RKO (cell line): ENCODE measurements around the gene BARHL1.
A peak's percentile ranks its signal among the peaks of the same experiment; 100 is the strongest.

Experiments used
- DNase-seq: peaks from one replicate; pipeline ENCODE4 v3.0.0-alpha.2; 2016; ENCODE audit warnings: low spot score

The BARHL1 gene

DNA sequence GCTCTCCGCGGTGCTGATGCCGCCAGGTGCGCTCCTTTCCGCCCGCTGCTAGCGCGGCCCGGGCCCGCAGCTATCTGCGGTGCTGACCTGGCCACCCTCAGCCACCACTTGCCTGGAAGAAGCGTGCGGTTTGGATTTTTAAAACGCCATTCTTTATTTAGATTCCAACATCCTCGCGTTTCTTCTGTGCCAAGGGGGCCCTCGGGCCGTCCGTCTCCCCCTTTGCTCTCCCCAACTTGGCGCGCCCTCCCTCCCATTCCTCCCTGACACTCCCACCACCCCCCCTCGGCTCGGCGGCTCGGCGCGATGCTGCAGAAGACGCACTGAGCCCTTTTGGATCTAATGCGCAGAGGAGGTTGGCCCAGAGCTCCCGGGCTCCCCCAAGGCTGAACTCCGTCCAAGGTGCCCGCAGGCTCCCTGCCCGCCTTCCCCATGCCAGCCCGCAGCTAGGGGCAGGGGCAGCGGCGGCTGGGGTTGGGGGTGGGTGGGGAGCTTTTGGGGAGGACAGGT, at the start of gene BARHL1:
TSS of gene BARHL1 (plus strand) at position 331 of the 510 bp plus-strand sequence. CDS start 192 bp downstream, outside the sequence.
- DNase-seq: no peak

- no peak for DNase-seq
These were observed 47.6 kb upstream of the BARHL1 start for GRCh38 chr9:132534832-132535231.

- DNase-seq: no peak
These were observed 46.3 kb upstream of the BARHL1 start for GRCh38 chr9:132536124-132536523.

DNA sequence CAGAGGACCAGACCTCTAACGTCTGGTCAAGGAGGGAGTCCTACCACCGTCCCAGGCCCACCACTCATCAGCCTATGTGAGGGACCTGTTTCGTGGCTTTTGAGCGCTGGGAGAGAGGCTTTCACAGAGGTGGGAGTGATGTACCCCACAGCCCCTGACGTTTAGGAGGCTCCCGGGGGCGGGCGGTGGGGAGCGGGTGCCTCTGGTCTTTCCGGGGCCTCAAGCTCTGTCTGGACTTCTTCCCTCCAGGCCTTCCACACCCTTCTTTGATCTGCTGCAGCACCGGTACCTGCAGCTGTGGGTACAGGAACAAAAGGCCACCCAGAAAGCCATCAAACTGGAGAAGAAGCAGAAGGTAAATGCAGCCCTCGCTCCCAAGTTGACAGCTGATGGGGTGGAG, 45.1 kb upstream of the BARHL1 start:
- DNase-seq: no peak

- no peak for DNase-seq
These were observed 44.3 kb upstream of the BARHL1 start for GRCh38 chr9:132538071-132538470.

DNA sequence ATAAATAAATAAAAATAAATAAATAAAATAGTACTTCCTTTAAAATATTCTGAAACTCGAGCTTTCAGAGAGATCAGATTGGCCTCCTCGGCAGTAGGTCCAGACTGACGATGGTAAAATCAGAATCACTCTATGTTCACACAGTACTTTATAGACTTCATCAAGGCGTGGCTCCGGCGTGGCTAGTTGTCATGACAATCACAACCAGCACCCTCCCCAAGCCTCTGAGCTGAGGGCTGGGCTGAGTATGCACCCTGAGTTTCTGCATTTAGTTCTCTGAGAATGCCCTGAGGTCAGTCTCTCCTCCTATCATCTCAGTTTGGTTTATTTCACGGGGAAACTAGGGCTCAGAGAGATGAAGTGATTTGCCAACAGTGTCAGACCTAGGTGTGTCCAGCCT, 43.3 kb upstream of the BARHL1 start:
- DNase-seq: no peak

- no peak for DNase-seq
These were observed 41.4 kb upstream of the BARHL1 start for GRCh38 chr9:132541051-132541450.

GRCh38 chr9:132541870-132542830, 40.3 kb upstream of the BARHL1 start:
- DNase-seq: no peak

DNA sequence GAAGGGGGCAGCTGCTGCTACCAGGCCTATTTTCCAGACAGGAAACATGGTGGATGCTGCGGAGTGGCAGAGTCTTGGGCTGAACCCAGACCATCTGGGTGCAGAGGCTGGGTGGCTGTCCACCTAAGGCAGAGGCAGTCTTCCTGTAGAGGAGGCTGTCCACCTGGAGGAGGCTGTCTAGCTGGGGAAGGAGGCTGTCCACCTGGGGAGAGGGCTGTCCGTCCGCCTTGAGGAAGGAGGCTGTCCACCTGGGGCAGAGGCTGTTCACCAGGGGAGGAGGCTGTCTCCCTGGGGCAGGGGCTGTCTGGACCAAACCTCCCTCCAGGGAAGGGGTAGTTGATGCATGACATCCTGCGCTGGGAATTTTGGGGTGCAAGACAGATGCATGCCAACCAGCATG, 39.2 kb upstream of the BARHL1 start:
- no peak for DNase-seq

- no peak for DNase-seq
These were observed 38.4 kb upstream of the BARHL1 start for GRCh38 chr9:132543960-132544359.

GRCh38 chr9:132545578-132545977, 36.8 kb upstream of the BARHL1 start:
- DNase-seq: no peak

DNA sequence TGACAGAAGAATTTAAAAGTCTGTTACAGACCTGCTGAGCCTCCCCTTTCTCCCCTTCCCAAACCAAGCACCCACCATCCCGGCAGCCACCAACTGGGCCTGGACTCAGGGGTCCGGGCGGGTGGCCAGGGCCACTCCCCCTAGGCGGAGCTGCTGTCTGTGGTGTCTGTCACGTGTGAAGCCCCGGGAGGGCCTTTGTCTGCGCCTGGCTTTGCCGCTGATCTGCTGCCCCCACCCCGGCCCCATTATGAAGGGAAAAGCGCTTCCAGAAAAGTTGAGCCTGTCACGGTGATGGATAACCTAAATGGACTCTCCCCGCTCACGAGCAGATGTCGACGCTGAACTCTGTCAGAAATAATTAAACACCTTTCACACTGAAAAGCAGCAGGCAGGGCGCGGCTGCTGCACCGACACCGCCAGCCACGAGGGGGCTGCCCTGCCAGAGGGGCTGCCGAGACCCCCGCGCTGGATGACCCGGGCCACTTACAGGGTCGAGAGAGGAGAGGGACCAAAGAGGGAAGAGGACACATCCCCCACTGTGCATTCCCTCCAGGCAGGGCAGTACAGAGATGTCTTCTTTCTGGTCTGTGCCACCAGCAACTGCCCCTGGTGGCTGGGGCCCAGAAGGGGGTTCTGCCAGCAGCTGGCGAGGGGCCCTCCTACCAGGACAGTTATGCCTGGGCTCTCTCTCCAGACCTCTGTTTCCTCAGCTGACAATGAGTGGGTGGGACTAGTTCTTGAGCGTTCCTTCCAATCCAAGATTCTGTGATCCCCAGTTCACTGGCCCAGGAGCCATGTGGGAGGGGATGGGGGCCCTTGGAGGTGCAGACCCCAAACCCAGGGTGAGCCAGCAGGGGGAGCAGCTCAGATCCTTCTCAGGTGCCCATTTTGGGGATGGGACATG, 36.0 kb upstream of the BARHL1 start:
- DNase-seq: no peak

DNA sequence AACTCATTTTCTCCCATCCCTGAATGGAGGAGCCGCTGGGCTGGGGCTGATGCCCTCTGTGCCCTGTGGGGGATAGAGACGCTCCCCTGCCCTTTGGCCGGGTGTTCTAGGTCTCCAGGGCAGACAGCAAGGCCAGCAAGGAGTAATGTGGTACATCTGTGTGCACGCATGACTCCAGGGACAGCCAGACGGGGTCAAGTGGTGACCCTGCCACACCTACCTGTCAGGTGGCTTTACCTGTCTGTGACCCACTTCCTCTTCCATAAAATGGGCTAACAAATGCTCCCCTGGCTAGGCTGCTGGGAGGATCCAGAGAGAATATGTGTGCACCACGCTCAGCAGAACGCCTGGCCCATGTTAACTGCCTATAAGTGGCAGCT, 35.4 kb upstream of the BARHL1 start:
- DNase-seq: no peak

- DNase-seq: no peak
These were observed 35.0 kb upstream of the BARHL1 start for GRCh38 chr9:132547436-132547835.

GRCh38 chr9:132547976-132548730, 34.3 kb upstream of the BARHL1 start:
- DNase-seq: no peak

DNA sequence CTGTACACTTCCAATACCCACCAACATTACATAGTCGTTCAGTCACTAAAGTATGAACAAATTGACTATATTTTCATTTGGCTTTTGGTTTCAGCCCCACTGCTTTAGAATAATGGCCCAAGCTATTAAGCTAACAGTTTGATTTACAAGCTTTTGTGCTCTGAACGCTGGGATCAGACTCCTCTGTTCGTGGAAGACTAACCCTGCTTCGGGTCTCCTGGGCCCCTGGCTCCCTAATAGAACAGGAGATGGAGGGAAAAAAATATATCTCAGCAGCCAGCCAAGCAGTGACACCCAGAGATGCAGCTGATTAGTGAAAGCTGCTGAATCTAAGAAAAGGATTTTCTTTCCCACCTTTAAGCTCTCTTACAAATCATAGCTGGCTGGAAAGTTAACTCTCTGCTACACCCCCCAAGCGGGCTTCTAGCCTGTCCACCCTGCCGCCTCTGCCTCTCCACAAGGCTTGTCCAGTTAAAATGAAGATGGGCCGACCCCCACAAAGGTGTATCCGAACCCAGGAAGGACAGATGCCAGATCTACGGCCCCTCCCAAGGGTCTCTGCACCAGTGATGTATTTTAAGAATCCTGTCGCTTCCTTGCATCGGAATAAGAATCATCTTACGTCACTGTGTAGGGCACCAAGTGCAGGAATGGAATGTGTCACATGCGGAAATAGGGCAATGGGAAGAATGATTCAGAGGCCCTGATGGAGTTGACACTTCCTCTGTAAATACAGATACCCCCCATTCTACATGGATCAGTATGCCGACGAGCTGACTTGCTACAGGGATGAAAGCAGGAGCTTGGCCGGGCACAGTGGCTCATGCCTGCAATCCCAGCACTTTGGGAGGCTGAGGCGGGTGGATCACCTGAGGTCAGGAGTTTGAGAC, 33.4 kb upstream of the BARHL1 start:
- peak; percentile 47 for DNase-seq

- no peak for DNase-seq
These were observed 30.9 kb upstream of the BARHL1 start for GRCh38 chr9:132551556-132551955.

- DNase-seq: no peak
These were observed 30.4 kb upstream of the BARHL1 start for GRCh38 chr9:132552041-132552440.

GRCh38 chr9:132554755-132555154, 27.7 kb upstream of the BARHL1 start:
- no peak for DNase-seq

GRCh38 chr9:132555528-132555927, 26.9 kb upstream of the BARHL1 start:
- no peak for DNase-seq

GRCh38 chr9:132556235-132556634, 26.2 kb upstream of the BARHL1 start:
- no peak for DNase-seq
